Thymus (tissue), 11 donors: Measurements from ENCODE around the gene LMO2. TPM values are rescaled to one million over a fixed set of nuclear protein-coding genes. Genes with fewer than 3 reads are reported as not detected.
"Not testable (repeated sequence)": the region's sequence is repeated elsewhere in the genome, so short reads cannot be mapped to it uniquely, and the experiment has no call there.

Experiments used
- DNase-seq, 9 donors: peaks; one replicate each; pipeline ENCODE4 v3.0.0-alpha.2; 2013; ENCODE audit warnings: low spot score in 9 of 9, low read depth in 6 of 9, missing footprints in 1 of 9
- H3K27ac ChIP-seq, 2 donors: one replicate each; pipeline ENCODE4 v1.5.1; 2013; ENCODE audit warnings: control low read depth in 1 of 2, low read depth in 1 of 2, low read length in 1 of 2, mild to moderate bottlenecking in 1 of 2, moderate library complexity in 1 of 2
- H3K27me3 ChIP-seq, 2 donors: one replicate each; pipeline ENCODE4 v1.5.1; 2013; ENCODE audit warnings: low read length in 1 of 2; ENCODE audit not compliant: control insufficient read depth in 2 of 2, insufficient read depth in 1 of 2
- H3K36me3 ChIP-seq, 2 donors: one replicate each; pipeline ENCODE4 v1.5.1; 2013; ENCODE audit warnings: low read length in 1 of 2, mild to moderate bottlenecking in 1 of 2, moderate library complexity in 1 of 2; ENCODE audit not compliant: control insufficient read depth in 2 of 2, insufficient read depth in 2 of 2
- H3K4me1 ChIP-seq, 2 donors: one replicate each; pipeline ENCODE4 v1.5.1; 2013; ENCODE audit warnings: low read length in 2 of 2; ENCODE audit not compliant: control insufficient read depth in 2 of 2, insufficient read depth in 2 of 2
- H3K4me3 ChIP-seq, 2 donors: one replicate each; pipeline ENCODE4 v1.5.1; 2013; ENCODE audit warnings: low read length in 2 of 2, control low read depth in 1 of 2, mild to moderate bottlenecking in 1 of 2
- H3K9me3 ChIP-seq, 2 donors: one replicate each; pipeline ENCODE4 v1.5.1; 2013; ENCODE audit warnings: low read length in 1 of 2, mild to moderate bottlenecking in 1 of 2; ENCODE audit not compliant: control insufficient read depth in 2 of 2, insufficient read depth in 1 of 2
- WGBS: extraction: QIAGEN DNeasy Blood & Tissue Kit; methylation state at CpG from one replicate; pipeline ENCODE4 v1.1.7; 2013; 5-methylcytosine and 5-hydroxymethylcytosine counted together
- polyA plus RNA-seq: library from polyadenylated mRNA; stranded (reverse); fragments of 200-250 nt; gene quantifications from one replicate; pipeline ENCODE4 v1.2.3, GENCODE V29; 2013
- total RNA-seq: library from RNA; stranded (reverse); fragments of 120-200 nt; gene quantifications from one replicate; pipeline ENCODE4 v1.2.4, GENCODE V29; 2013
- donor health status: healthy.

LMO2 gene
- total and polyA plus RNA-seq, 2 donors: 9.4 to 31.1 TPM

GRCh38 chr11:33932721-33933120 is 40.8 kb upstream of the LMO2 start:
- H3K4me3 ChIP-seq: no peak overlapping the region
- no peak overlapping the region for H3K27ac ChIP-seq
- 92% methylated on average over 5 of the region's 5 CpGs for WGBS
- no peaks in the 10 kb centered on the region for H3K36me3 ChIP-seq
- peaks cover 0 to 5% of the 10 kb centered on the region in 2 donors for H3K9me3 ChIP-seq
- no peaks in the 10 kb centered on the region for H3K27me3 ChIP-seq
- peaks cover 11 to 24% of the 10 kb centered on the region in 2 donors for H3K4me1 ChIP-seq
- no peak for DNase-seq

- not testable (repeated sequence) for DNase-seq
- 95% methylated on average over 12 of the region's 12 CpGs for WGBS
Measured at GRCh38 chr11:33931739-33932366, 40.0 kb upstream of the LMO2 start.

GRCh38 chr11:33931067-33931466 is 39.2 kb upstream of the LMO2 start:
- no peak for DNase-seq
- H3K4me1 ChIP-seq: peaks cover 11 to 24% of the 10 kb centered on the region in 2 donors
- no peak overlapping the region for H3K4me3 ChIP-seq
- WGBS: 92% methylated on average over 1 of the region's 1 CpG
- H3K27me3 ChIP-seq: no peaks in the 10 kb centered on the region
- peaks cover 0 to 5% of the 10 kb centered on the region in 2 donors for H3K9me3 ChIP-seq
- no peaks in the 10 kb centered on the region for H3K36me3 ChIP-seq
- peak overlapping the region; percentile 59 to 81 for H3K27ac ChIP-seq

More at GRCh38 chr11:33931739-33932366, 40.0 kb upstream of the LMO2 start:
- H3K4me1 ChIP-seq: peaks cover 11 to 24% of the 10 kb centered on the region in 2 donors
- not testable (repeated sequence) for H3K36me3 ChIP-seq, H3K4me3 ChIP-seq, H3K27me3 ChIP-seq, H3K9me3 ChIP-seq
- H3K27ac ChIP-seq: peak overlapping the region in 1 of 2 donors; percentile 46

- H3K4me3 ChIP-seq: no peak overlapping the region
- WGBS: 51% methylated on average over 7 of the region's 7 CpGs
- DNase-seq: peak in 1 of 9 donors; percentile 26
- peaks cover 11 to 18% of the 10 kb centered on the region in 2 donors for H3K4me1 ChIP-seq
- no peaks in the 10 kb centered on the region for H3K36me3 ChIP-seq
- peak overlapping the region; percentile 81 to 84 for H3K27ac ChIP-seq
- H3K27me3 ChIP-seq: no peaks in the 10 kb centered on the region
- H3K9me3 ChIP-seq: peaks cover 0 to 5% of the 10 kb centered on the region in 2 donors
Measured at GRCh38 chr11:33930317-33931021, 38.6 kb upstream of the LMO2 start.

- Histone ChIP-seq H3K4me3 (no peak overlapping the region), H3K27me3 (no peaks in the 10 kb centered on the region), H3K36me3 (no peaks in the 10 kb centered on the region), H3K9me3 (peaks cover 0 to 5% of the 10 kb centered on the region in 2 donors), H3K27ac (no peak overlapping the region), H3K4me1 (peaks cover 4 to 6% of the 10 kb centered on the region in 2 donors)
- 97% methylated on average over 4 of the region's 4 CpGs for WGBS
- no peak for DNase-seq
Measured at GRCh38 chr11:33928564-33928963, 36.7 kb upstream of the LMO2 start.

- Histone ChIP-seq H3K4me1 (peaks cover 4 to 6% of the 10 kb centered on the region in 2 donors), H3K9me3 (peaks cover 0 to 2% of the 10 kb centered on the region in 2 donors), H3K36me3 (no peaks in the 10 kb centered on the region), H3K27me3 (no peaks in the 10 kb centered on the region), H3K4me3 (no peak overlapping the region), H3K27ac (no peak overlapping the region)
- DNase-seq: no peak
- 97% methylated on average over 16 of the region's 16 CpGs for WGBS
Measured at GRCh38 chr11:33926671-33927552, 35.0 kb upstream of the LMO2 start.

GRCh38 chr11:33924341-33924740 is 32.5 kb upstream of the LMO2 start:
- Histone ChIP-seq H3K27me3 (no peaks in the 10 kb centered on the region), H3K4me1 (no peaks in the 10 kb centered on the region), H3K36me3 (no peaks in the 10 kb centered on the region), H3K27ac (no peak overlapping the region), H3K9me3 (no peaks in the 10 kb centered on the region), H3K4me3 (no peak overlapping the region)
- 94% methylated on average over 5 of the region's 5 CpGs for WGBS
- DNase-seq: no peak

- no peak for DNase-seq
- H3K27me3 ChIP-seq: no peaks in the 10 kb centered on the region
- no peak overlapping the region for H3K27ac ChIP-seq
- no peaks in the 10 kb centered on the region for H3K4me1 ChIP-seq
- H3K9me3 ChIP-seq: no peaks in the 10 kb centered on the region
- WGBS: 93% methylated on average over 2 of the region's 2 CpGs
- no peaks in the 10 kb centered on the region for H3K36me3 ChIP-seq
- no peak overlapping the region for H3K4me3 ChIP-seq
Measured at GRCh38 chr11:33923626-33924025, 31.8 kb upstream of the LMO2 start.
